GM23338 (cell line): Measurements from ENCODE around the gene XPO6.

Experiments
- CREB1 ChIP-seq: fragments of 250-450 bp; sonication (Bioruptor Pico); IDR thresholded peaks from 2 replicates; pipeline ENCODE4 v1.5.0; 2020; ENCODE audit warnings: low read depth, mild to moderate bottlenecking, moderate library complexity
- CTCF ChIP-seq, 2 experiments: fragments of 200-600 bp in 1 of 2; sonication (generic) in 1 of 2; conservative IDR thresholded peaks; 2 replicates each; pipeline versions ENCODE4 v1.5.1 to v1.6.1; 2016 to 2017; ENCODE audit warnings: antibody characterized with exemption in 2 of 2, low read depth in 2 of 2, mild to moderate bottlenecking in 2 of 2, moderate library complexity in 1 of 2
- ETS1 ChIP-seq: IDR thresholded peaks from 2 replicates; pipeline ENCODE4 v1.6.1; 2016; ENCODE audit warnings: antibody characterized with exemption
- EZH2 ChIP-seq: fragments of 200-600 bp; sonication (generic); IDR thresholded peaks from one replicate; pipeline ENCODE4 v1.8.0; 2017; ENCODE audit warnings: antibody characterized with exemption, mild to moderate bottlenecking, low read depth; ENCODE audit not compliant: unreplicated experiment
- EZH2phosphoT487 ChIP-seq: fragments of 200-600 bp; sonication (generic); IDR thresholded peaks from one replicate; pipeline ENCODE4 v1.8.1; 2018; ENCODE audit warnings: antibody characterized with exemption; ENCODE audit not compliant: unreplicated experiment
- JUNB ChIP-seq: IDR thresholded peaks from one replicate; pipeline ENCODE4 v1.6.1; 2016; ENCODE audit warnings: antibody characterized with exemption; ENCODE audit not compliant: unreplicated experiment
- NANOG ChIP-seq: IDR thresholded peaks from 2 replicates; pipeline ENCODE4 v1.6.1; 2016; ENCODE audit warnings: antibody characterized with exemption, borderline replicate concordance
- POLR2AphosphoS5 ChIP-seq: IDR thresholded peaks from 2 replicates; pipeline ENCODE4 v1.6.1; 2016; ENCODE audit warnings: antibody characterized with exemption, low read depth
- REST ChIP-seq: IDR thresholded peaks from one replicate; pipeline ENCODE4 v1.6.1; 2018; ENCODE audit warnings: antibody characterized with exemption; ENCODE audit not compliant: unreplicated experiment
- ZNF114 ChIP-seq: fragments of 250-450 bp; sonication (Bioruptor Pico); IDR thresholded peaks from 2 replicates; pipeline ENCODE4 v1.5.0; 2020; ENCODE audit warnings: mild to moderate bottlenecking, moderate library complexity
- ZNF462 ChIP-seq: fragments of 250-450 bp; sonication (Bioruptor Pico); IDR thresholded peaks from 2 replicates; pipeline ENCODE4 v1.5.0; 2020; ENCODE audit warnings: mild to moderate bottlenecking, moderate library complexity

GRCh38 chr16:28186752-28187151, 25.0 kb downstream of the XPO6 start:
- TF ChIP-seq CTCF (conservative IDR thresholded peaks at IDR 0.05; ENCODE audit: low read depth in 2 of 2), result no peak
- TF ChIP-seq POLR2AphosphoS5, result no peak
- no peak for TF ChIP-seq CREB1
- TF ChIP-seq REST, result no peak
- TF ChIP-seq EZH2phosphoT487, result no peak
- no peak for TF ChIP-seq ETS1
- no peak for TF ChIP-seq EZH2
- TF ChIP-seq ZNF114 (CRISPR knock-in tag), result no peak
- no peak for TF ChIP-seq NANOG
- no peak for TF ChIP-seq JUNB
- TF ChIP-seq ZNF462 (CRISPR knock-in tag), result no peak
